Measurements from ENCODE around the gene SLC12A4. TPM values are rescaled to one million over a fixed set of nuclear protein-coding genes. Genes with fewer than 3 reads are reported as not detected.

Gene SLC12A4
- total and polyA plus RNA-seq, 2 of the 13 experiments (the other 11 are each of a cell fraction or from before 2014, with no cell fraction given), result 65.1 to 84.3 TPM

- TF ChIP-seq SIX1 (CRISPR knock-in tag; IDR thresholded peaks at IDR 0.05; ENCODE audit: borderline replicate concordance) (no peak), ZNF180 (CRISPR knock-in tag; IDR thresholded peaks at IDR 0.05; ENCODE audit: borderline replicate concordance, low read depth) (no peak), RARG (CRISPR knock-in tag; IDR thresholded peaks at IDR 0.05; ENCODE audit: low read depth) (no peak), KDM1A (CRISPR knock-in tag; IDR thresholded peaks at IDR 0.05) (no peak), MYC (CRISPR knock-in tag; IDR thresholded peaks at IDR 0.05; ENCODE audit: borderline replicate concordance) (peak; percentile 54; the same call in 1 of the 2 replicates), NFKB2 (CRISPR knock-in tag; IDR thresholded peaks at IDR 0.05; ENCODE audit: borderline replicate concordance) (0 out of 2 replicates have a peak, but pooled peaks have one; percentile 13), IKZF1 (IDR thresholded peaks at IDR 0.05) (no peak), PTBP1 (IDR thresholded peaks at IDR 0.05; ENCODE audit: low read depth, low read length, poor library complexity, severe bottlenecking) (peak; percentile 15), ZNF3 (CRISPR knock-in tag; IDR thresholded peaks at IDR 0.05) (no peak), ZNF263 (CRISPR knock-in tag; IDR thresholded peaks at IDR 0.05) (no peak), FOXA3 (CRISPR knock-in tag; IDR thresholded peaks at IDR 0.05) (no peak), MXI1 (IDR thresholded peaks at IDR 0.05; ENCODE audit: borderline replicate concordance, low read depth, low read length) (peak; percentile 56; the same call in 1 of the 3 replicates), SP1 (IDR thresholded peaks at IDR 0.05) (no peak), SP1 (CRISPR knock-in tag; IDR thresholded peaks at IDR 0.05) (no peak), ATF5 (CRISPR knock-in tag; IDR thresholded peaks at IDR 0.05; ENCODE audit: low read depth) (peak; percentile 9; the same call in 1 of the 2 replicates), ZXDC (CRISPR knock-in tag; IDR thresholded peaks at IDR 0.05) (no peak), ZIK1 (CRISPR knock-in tag; IDR thresholded peaks at IDR 0.05; ENCODE audit: borderline replicate concordance, low read depth) (peak; percentile 73; the same call in 1 of the 2 replicates), ZBTB38 (CRISPR knock-in tag; IDR thresholded peaks at IDR 0.05) (peak; percentile 92; the same call in 1 of the 2 replicates), ZNF572 (CRISPR knock-in tag; IDR thresholded peaks at IDR 0.05) (0 out of 2 replicates have a peak, but pooled peaks have one; percentile 31), ZSCAN22 (CRISPR knock-in tag; IDR thresholded peaks at IDR 0.05) (no peak), TEAD3 (CRISPR knock-in tag; optimal IDR thresholded peaks at IDR 0.05; ENCODE audit: borderline replicate concordance) (peak; percentile 66), CENPX (CRISPR knock-in tag; IDR thresholded peaks at IDR 0.05) (no peak), IKZF5 (CRISPR knock-in tag; IDR thresholded peaks at IDR 0.05) (no peak), ZNF496 (CRISPR knock-in tag; IDR thresholded peaks at IDR 0.05; ENCODE audit: insufficient replicate concordance) (no peak), ZFY (CRISPR knock-in tag; IDR thresholded peaks at IDR 0.05) (peak; percentile 48; the same call in 1 of the 2 replicates), KLF12 (CRISPR knock-in tag; IDR thresholded peaks at IDR 0.05; ENCODE audit: borderline replicate concordance) (0 out of 2 replicates have a peak, but pooled peaks have one; percentile 15), KDM4B (CRISPR knock-in tag; IDR thresholded peaks at IDR 0.05) (0 out of 2 replicates have a peak, but pooled peaks have one; percentile 16), HOXA3 (CRISPR knock-in tag; IDR thresholded peaks at IDR 0.05) (peak; percentile 14; the same call in 1 of the 2 replicates)
Measured at GRCh38 chr16:67942200-67942509, 26.3 kb downstream of the SLC12A4 start (continued).
